ENCODE data around the gene TRAPPC3L. TPM values are rescaled to one million over a fixed set of nuclear protein-coding genes. Genes with fewer than 3 reads are reported as not detected.

The TRAPPC3L gene
- total RNA-seq, 1 experiment from 2014 or later, result not detected

- TF ChIP-seq CTCF (conservative IDR thresholded peaks at IDR 0.05; ENCODE audit: low read depth, low read length) (no peak), EZH2 (IDR thresholded peaks at IDR 0.05; ENCODE audit: borderline replicate concordance, low read depth, low read length, poor library complexity, severe bottlenecking) (no peak)
- no TSS peak for BruUV-seq (replicated peaks)
- H3K9me3 ChIP-seq (ENCODE audit: low read depth, low read length, poor library complexity, severe bottlenecking), result no peaks in the 10 kb centered on the region
- no peak overlapping the region for H3K4me3 ChIP-seq (ENCODE audit: low read depth, low read length, poor library complexity, severe bottlenecking)
- CTCF ChIA-PET, result no interaction called here
- no peak for DNase-seq (ENCODE audit: low spot score)
- no peaks in the 10 kb centered on the region for H3K36me3 ChIP-seq (ENCODE audit: insufficient read depth, low read length, poor library complexity, severe bottlenecking)
- POLR2A ChIA-PET (ENCODE audit: low non-redundant PET), result no interaction called here
- intact Hi-C loops (cut with micrococcal nuclease; ENCODE audit: unreplicated experiment), result no loop called here
- no peaks in the 10 kb centered on the region for H3K27me3 ChIP-seq (replicated peaks; ENCODE audit: insufficient read depth, low read depth, low read length, poor library complexity)
- H3K27ac ChIP-seq (ENCODE audit: low read depth, low read length, poor library complexity, severe bottlenecking), result no peak overlapping the region
- peaks cover 13% of the 10 kb centered on the region for H3K4me1 ChIP-seq (ENCODE audit: insufficient read depth, low read length, poor library complexity, severe bottlenecking)
Measured at GRCh38 chr6:116568111-116568510, 22.6 kb upstream of the TRAPPC3L start.

GRCh38 chr6:116564921-116565872 is 19.7 kb upstream of the TRAPPC3L start:
- Histone ChIP-seq H3K27ac (ENCODE audit: low read depth, low read length, poor library complexity, severe bottlenecking) (no peak overlapping the region), H3K27me3 (replicated peaks; ENCODE audit: insufficient read depth, low read depth, low read length, poor library complexity) (no peaks in the 10 kb centered on the region), H3K4me3 (ENCODE audit: low read depth, low read length, poor library complexity, severe bottlenecking) (no peak overlapping the region), H3K4me1 (ENCODE audit: insufficient read depth, low read length, poor library complexity, severe bottlenecking) (peaks cover 5% of the 10 kb centered on the region), H3K9me3 (ENCODE audit: low read depth, low read length, poor library complexity, severe bottlenecking) (no peaks in the 10 kb centered on the region), H3K36me3 (ENCODE audit: insufficient read depth, low read length, poor library complexity, severe bottlenecking) (no peaks in the 10 kb centered on the region)
- TF ChIP-seq EZH2 (IDR thresholded peaks at IDR 0.05; ENCODE audit: borderline replicate concordance, low read depth, low read length, poor library complexity, severe bottlenecking) (no peak), CTCF (conservative IDR thresholded peaks at IDR 0.05; ENCODE audit: low read depth, low read length) (no peak)
- no peak for DNase-seq (ENCODE audit: low spot score)
- POLR2A ChIA-PET (ENCODE audit: low non-redundant PET), result no interaction called here
- intact Hi-C loops (cut with micrococcal nuclease; ENCODE audit: unreplicated experiment), result loop anchor here (5.0 kb wide), 1 partner anchor 348 kb away; no protein-coding TSS in a partner anchor
- CTCF ChIA-PET, result no interaction called here
- BruUV-seq (replicated peaks), result no TSS peak

- no peak for DNase-seq (ENCODE audit: low spot score)
- ChIA-PET CTCF (no interaction called here), POLR2A (ENCODE audit: low non-redundant PET) (no interaction called here)
- H3K36me3 ChIP-seq (ENCODE audit: insufficient read depth, low read length, poor library complexity, severe bottlenecking), result no peaks in the 10 kb centered on the region
- no peaks in the 10 kb centered on the region for H3K4me1 ChIP-seq (ENCODE audit: insufficient read depth, low read length, poor library complexity, severe bottlenecking)
- H3K27me3 ChIP-seq (replicated peaks; ENCODE audit: insufficient read depth, low read depth, low read length, poor library complexity), result no peaks in the 10 kb centered on the region
- no peak overlapping the region for H3K4me3 ChIP-seq (ENCODE audit: low read depth, low read length, poor library complexity, severe bottlenecking)
- no peak for TF ChIP-seq EZH2 (IDR thresholded peaks at IDR 0.05; ENCODE audit: borderline replicate concordance, low read depth, low read length, poor library complexity, severe bottlenecking)
- TF ChIP-seq CTCF (conservative IDR thresholded peaks at IDR 0.05; ENCODE audit: low read depth, low read length), result no peak
- intact Hi-C loops (cut with micrococcal nuclease; ENCODE audit: unreplicated experiment), result loop anchor here (5.0 kb wide), 1 partner anchor 347 kb away; no protein-coding TSS in a partner anchor
- no peaks in the 10 kb centered on the region for H3K9me3 ChIP-seq (ENCODE audit: low read depth, low read length, poor library complexity, severe bottlenecking)
- BruUV-seq (replicated peaks), result no TSS peak
- H3K27ac ChIP-seq (ENCODE audit: low read depth, low read length, poor library complexity, severe bottlenecking), result no peak overlapping the region
Measured at GRCh38 chr6:116564311-116564710, 18.8 kb upstream of the TRAPPC3L start.

Measured in A673 (cell line).